Activated T-cell treated with anti-CD3 and anti-CD28 coated beads, Interleukin-2, amount 50 U/mL, for 1 hour (primary cell): ENCODE measurements around the gene ZYG11A.

Experiments
- DNase-seq: peaks from one replicate; pipeline ENCODE4 v3.0.0-alpha.2; 2020

Gene ZYG11A

GRCh38 chr1:52919051-52919722 lies 76.6 kb downstream of the ZYG11A start:
- no peak for DNase-seq

- no peak for DNase-seq
Measured at GRCh38 chr1:52919723-52920483, 77.3 kb downstream of the ZYG11A start.

DNA sequence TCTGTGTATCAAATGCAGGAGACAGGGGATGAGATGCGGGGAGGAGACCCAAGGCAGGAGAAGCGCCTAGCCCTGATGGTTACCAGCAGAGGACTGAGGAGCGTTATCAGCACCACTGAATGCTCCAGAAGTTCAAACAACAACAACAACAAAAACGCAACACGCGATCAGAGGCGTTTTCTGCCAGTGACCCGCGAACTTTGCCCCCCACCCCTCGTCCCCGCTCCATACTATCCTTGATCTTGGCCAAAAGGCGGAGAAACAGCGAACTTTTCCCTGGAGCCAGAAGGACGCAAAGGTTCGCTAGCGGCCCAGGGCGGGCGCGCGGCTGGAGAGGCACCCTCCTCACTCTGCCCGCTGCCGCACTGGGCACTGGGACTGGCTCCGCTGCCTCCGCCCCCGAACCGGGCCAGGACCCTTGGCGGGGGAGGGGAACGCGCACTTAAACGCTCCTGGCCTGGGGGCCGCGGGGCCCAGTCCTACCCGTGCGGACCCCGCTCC lies 78.3 kb downstream of the ZYG11A start:
- DNase-seq = no peak

DNA sequence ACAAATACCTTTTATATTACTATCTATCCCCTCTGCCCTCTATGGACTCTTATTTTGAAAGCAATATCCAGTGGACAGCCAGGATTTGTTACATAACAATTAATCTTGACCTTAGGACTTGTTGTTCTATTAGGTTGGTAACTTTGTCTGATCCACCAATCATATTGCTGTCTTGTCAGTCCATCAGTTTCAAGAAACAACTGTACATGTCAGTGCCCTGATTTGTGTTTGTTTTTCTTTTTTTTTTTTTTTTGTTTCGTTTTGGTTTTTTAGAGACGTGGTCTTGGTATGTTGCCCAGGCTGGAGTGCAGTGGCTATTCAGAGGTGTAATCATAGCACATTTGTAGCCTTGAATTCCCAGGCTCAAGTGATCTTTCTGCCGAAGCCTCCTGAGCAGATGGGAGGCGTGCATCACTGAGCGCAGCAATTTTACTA lies 83.0 kb downstream of the ZYG11A start:
- no peak for DNase-seq

DNA sequence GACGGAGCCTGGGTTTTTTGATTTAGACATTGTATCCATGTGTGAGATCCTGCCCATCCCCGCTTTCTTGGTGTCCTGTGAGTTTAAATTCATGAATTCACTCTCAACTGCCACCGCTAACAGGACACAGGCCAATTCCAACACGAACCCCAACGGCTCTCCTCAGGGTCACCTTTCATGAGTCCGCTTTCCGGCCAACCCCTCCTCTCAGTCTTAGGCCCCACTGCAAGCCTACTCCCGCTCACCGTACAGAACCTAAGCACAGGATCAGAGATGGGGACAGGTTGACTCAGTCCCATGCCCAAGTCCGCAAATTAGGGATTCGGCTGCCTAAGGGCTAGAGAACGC lies 84.3 kb downstream of the ZYG11A start:
- DNase-seq = no peak

DNA sequence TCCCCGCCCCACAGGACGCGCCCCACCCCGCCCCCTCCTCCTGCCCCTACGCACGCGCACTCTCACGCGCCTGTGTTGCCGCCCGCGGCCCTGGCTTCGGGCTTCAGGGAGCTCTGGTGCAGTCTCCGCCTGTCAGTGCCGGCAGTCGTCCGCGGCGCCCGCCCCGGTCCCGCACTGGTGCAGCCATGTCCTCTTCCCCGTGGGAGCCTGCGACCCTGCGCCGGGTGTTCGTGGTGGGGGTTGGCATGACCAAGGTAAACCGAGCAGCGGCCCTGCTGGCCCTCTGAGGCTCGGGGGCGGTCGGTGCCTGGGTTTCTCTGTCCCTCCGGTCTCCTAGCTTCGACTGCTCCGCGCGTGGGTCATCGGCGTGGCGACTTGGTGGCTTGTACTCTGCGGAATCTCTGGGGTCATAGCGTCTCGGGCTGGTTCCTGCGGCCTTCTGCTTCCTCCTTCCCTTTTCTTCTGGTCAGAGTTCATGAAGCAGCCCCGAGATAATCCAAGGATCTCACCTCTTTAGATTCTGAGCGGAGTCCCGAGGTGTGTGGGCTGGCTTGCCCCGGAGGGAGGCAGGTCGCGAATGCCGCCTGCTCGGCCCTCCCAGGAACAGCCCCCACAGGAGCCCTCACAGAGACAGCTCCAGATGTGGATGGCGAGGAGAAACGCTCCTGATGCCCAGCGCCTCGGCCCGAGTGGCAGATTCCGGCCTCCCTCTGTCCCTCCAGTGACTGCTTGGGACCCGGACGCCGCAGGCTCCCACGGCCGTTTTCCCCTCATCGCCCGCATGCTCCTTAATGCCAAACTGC lies 84.9 kb downstream of the ZYG11A start, which contains the start of gene SCP2:
Gene SCP2 (plus strand): TSS at position 65 of the 803 bp plus-strand sequence. CDS start 121 bp downstream, at position 186.
- DNase-seq = peak; percentile 85

- no peak for DNase-seq
Measured at GRCh38 chr1:52928015-52928404, 85.5 kb downstream of the ZYG11A start.

GRCh38 chr1:52929019-52929418 lies 86.5 kb downstream of the ZYG11A start:
- no peak for DNase-seq

DNA sequence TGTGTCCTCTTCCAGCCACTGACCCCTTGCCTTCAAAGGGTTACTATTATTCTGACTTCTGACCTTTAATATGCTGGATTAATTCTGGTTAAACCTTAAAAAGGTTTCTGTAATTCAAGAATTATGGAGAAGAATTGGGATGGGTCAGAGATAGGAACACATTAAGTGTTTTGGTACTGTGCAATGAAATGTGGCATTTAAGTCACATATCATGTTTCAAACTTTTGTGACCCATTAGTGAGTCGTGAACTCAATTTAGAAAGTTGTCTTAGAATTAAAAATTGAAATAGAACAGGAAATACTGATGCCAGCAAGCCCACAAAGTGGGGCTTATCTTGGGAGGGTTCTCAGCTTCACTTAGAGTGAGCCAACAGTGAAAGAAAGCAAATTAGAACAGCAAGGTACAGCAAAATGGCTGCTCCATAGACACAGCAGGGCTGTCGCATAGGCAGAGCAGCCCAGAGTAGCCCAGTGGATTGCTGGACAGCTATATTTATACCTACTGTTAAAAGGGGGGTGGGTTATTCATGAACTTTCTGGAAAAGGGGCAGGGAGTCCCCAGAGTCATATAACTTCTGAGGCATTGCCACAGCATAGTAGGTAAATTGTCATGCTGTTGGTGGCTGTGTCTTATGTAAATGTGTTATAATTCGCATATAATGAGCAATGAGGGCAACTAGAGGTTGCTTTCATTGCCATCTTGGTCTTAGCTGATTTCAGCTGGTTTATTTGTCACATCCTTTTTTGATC lies 95.0 kb downstream of the ZYG11A start:
- DNase-seq = no peak

DNA sequence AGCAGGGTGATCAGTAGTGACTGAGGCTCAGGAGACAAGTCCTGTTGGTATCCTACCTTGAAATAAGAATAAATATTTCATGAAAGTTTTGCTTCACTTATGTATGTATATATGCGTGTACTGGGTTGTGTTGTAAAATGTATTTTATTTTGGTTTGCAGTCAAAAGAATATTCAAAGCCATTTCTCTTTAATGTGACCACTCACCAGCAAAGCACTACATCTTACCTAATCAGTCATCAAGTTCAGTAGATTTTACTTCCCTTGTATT lies 95.6 kb downstream of the ZYG11A start:
- no peak for DNase-seq

DNA sequence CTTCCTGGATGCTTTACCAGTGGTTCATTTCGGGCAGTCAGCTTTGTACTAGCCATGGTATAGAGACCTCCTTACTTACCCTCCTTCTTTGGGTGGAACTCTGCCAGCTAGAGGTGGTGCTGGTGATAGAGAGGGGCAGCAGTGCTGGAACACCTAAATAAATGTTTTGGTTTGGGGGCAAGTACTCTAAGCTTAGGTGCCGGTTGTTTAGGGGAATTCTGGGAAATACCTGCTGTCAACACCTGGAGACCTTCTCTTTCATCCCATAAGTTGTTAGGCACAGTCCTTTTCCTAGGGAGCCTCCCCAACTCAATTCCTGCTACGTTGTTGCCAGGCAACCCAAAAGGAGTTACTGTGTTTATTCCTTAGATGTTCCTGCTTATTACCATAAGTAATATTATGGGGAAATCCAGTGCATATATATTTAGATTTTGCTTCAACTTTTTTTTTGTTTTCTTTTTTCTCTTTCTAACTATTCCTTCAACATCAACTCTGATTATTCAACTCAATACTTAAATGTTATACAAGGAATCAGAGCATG lies 101.4 kb downstream of the ZYG11A start:
- DNase-seq = no peak

DNA sequence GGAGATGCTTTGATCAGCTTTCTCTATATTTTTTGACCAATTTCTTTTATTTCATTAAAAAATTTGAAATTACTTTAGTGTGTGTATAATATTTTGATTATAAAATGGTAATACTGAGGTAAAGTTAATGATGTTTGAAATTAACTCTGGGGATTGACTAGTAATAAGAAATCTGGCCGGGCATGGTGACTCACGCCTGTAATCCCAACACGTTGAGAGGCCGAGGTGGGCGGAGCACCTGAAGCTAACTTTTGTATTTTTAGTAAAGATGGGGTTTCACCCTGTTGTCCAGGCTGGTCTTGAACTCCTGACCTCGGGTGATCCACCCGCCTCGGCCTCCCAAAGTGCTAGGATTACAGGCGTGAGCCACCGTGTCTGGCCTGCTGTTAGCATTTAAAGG lies 102.0 kb downstream of the ZYG11A start:
- no peak for DNase-seq
